ENCODE measurements around the gene MTG2.

MTG2 gene

GRCh38 chr20:62203378-62204030, 20.7 kb downstream of the MTG2 start:
- no peak for DNase-seq (ENCODE audit: low spot score)

GRCh38 chr20:62205618-62206387, 23.0 kb downstream of the MTG2 start:
- DNase-seq (ENCODE audit: low spot score), result no peak

DNA sequence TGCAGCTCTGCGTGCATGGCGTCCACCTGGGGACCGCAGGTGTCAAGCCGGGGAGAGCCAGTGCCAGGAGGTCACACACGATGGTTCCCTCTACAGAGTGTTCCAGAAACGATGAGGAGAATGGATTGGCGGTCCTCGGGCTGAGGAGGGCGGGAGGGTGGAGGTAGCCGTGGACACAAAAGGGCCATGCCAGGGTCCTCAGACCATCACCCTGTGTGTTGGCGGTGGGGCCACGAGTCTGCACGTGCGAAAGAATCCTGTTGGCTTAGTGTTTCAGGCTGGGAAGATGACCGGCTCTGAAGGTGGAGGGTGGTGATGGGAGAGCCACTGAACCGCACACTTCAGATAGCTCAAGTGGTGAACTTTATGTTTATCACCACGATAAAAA, 23.6 kb downstream of the MTG2 start:
- no peak for DNase-seq (ENCODE audit: low spot score)

- DNase-seq (ENCODE audit: low spot score), result no peak
Observed at GRCh38 chr20:62208061-62208794, 25.4 kb downstream of the MTG2 start.

- DNase-seq (ENCODE audit: low spot score), result no peak
Observed at GRCh38 chr20:62208795-62209755, 26.2 kb downstream of the MTG2 start.

GRCh38 chr20:62209850-62210495, 27.1 kb downstream of the MTG2 start:
- DNase-seq (ENCODE audit: low spot score), result no peak

GRCh38 chr20:62210496-62210855, 27.6 kb downstream of the MTG2 start:
- DNase-seq (ENCODE audit: low spot score), result no peak

DNA sequence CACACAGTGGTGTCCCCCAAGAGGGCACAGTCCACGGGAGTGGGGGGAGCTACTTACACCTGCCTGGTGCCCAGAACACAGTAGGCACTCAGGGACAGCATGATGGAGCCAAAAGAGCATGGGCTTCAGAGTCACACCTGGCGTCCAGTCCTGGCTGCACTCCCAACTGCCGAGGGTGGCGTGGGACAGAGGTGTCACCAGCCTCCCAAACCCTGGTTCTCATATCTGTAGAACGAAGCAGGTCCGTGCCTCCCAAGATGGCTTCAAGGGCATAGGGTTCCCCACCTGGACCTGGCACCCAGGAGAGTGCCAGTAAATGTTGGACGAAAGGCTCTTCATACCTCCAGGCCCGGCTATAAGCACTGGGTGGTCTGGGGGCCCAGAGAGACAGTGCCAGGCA, 28.4 kb downstream of the MTG2 start:
- DNase-seq (ENCODE audit: low spot score), result no peak

DNA sequence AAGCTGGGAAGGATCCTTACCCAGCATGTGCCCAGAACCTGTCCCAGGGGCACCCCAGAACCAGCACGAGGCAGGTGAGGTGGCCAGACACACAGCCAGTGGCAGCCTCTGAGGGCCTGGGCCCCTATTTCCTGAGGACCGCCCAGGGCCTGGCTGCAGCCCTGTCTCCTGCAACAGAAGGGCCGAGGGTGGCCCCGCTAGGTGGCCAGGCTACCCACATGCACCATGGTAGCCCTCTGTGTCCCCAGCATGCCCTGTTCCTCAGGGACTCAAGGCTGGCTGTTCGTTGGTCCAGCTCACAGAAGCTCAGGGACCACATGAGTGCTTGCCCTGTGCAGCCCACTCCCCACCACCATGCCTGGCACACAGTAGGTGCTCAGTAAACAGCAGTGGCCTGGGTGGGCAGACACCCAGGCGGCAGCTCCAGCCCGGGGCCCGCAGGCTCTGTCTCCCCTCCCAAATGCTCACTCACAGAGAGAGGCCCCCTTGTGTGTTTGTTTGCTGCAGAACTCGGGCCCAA, 29.0 kb downstream of the MTG2 start:
- no peak for DNase-seq (ENCODE audit: low spot score)

DNA sequence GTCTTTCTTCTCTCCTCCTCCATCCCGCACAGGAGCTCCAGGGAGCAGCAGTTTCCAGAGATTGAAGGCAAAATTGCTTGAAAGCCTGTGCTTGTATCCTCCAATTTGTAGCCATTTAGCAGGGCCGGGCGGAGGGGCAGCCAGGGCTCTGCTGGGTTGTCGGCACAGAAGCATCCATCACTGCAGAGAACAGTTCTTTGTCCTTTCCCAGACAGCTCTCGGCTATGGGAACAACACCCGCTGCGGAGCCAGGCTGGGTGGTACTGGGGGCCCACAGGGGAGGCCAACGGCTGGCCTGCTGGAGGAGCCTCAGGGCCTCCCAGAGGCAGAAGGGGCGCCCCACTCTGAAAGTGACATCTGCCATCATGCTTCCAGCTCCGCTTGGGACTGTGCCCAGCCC, 29.5 kb downstream of the MTG2 start:
- no peak for DNase-seq (ENCODE audit: low spot score)

- no peak for DNase-seq (ENCODE audit: low spot score)
Observed at GRCh38 chr20:62214067-62214466, 31.2 kb downstream of the MTG2 start.

GRCh38 chr20:62215020-62215990, 32.5 kb downstream of the MTG2 start:
- no peak for DNase-seq (ENCODE audit: low spot score)

GRCh38 chr20:62215991-62216635, 33.3 kb downstream of the MTG2 start:
- DNase-seq (ENCODE audit: low spot score), result no peak

DNA sequence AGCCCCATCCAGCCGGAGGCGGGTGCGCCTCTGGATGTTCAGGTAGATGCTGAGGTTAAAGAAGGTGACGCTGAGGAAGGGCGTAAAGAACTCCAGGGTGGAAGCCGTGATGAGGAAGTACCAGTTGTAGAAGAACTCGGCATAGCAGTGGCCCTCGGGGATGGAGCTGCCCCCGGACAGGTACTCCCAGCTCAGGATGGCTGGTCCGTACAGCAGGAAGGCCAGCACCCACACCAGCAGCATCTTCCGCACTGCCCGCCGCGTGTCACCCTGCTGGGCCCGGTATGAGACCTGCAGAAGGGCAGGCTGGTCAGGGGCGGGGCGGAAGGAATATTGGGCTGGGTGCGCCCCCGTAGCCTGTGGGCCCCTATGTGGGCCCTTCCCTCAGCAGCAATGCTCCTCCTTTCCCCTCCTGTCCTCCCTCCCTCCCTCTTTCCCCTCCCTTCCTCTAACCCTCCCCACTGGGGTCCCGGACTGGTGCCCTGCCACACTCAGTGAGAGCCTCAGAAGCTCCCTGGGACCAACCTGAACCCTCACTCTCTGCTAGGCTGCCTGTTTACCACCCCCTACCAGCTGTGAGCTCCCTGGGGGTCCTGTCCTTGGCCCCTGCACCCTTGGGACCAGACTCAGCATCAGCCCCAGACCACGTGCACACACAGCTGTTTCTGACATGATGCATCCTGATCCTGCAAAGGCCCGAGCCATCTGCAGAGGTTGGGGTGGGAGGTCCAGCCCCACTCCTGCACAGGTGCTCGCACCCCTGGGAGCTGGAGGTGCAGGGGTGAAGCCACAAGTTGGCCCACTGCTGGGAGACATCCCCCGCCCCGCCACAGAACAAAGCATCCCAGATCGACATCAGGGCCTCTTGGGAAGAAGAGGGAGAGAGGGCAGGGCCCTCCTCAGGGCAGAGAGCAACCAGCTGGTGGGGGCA, 34.1 kb downstream of the MTG2 start:
- no peak for DNase-seq (ENCODE audit: low spot score)

- DNase-seq (ENCODE audit: low spot score), result no peak
Observed at GRCh38 chr20:62217913-62218773, 35.3 kb downstream of the MTG2 start.

DNA sequence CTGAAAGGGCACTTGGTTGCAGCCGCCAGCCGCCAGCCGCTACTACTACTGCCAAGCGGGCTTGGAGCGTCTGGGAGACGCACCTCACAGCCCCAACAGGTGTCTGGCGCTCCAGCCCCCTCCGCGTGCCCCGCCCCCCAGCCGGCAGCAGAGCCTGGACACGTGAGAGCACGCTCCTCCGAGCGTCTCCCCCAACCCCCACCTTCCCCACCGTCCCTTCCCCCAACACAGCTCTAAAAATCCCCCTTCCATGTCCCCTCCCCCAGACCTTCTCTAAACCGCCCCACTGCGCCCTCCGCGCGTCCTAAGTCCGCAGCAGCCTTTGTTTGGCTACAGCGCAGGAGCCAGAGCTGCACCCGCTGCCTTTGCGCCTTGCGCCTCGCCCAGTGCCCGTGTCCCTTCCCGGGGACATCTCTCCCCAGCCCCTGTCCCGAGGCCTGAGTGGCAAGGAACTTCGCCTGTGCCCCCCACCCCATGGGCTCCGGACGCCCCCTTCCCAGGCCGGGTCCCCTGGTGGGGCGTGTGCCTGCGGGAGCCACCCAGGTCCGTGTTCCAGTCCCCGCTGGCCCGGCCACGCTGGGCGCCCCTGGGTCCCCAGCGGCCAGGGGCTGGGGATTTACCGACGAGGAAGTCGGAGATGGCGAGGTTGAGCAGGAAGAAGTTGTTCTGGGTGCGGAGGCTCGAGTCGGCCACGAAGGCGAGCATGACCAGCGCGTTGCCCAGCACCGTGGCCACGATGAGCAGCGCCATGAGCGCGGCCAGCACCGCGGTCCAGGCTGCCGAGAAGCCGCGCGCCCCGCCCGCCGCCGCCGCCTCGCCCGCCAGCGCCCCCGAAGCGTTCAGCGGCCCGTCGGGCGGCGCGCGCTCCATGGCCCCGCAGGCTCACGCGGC, 36.5 kb downstream of the MTG2 start:
- no peak for DNase-seq (ENCODE audit: low spot score)
